Right renal cortex interstitium (tissue), 3 donors: ENCODE results near the gene MYMX. TPM values are rescaled to one million over a fixed set of nuclear protein-coding genes. Genes with fewer than 3 reads are reported as not detected.

Experiments used
- DNase-seq, 3 donors: peaks; one replicate each; pipeline ENCODE4 v3.0.0-alpha.2; 2013; ENCODE audit warnings: low read depth in 3 of 3, low spot score in 2 of 3
- polyA plus RNA-seq, 3 donors: library from polyadenylated mRNA; unstranded; fragments of 120-200 nt; gene quantifications; one replicate each; pipeline ENCODE4 v1.2.1, GENCODE V29; 2013; ENCODE audit not compliant: insufficient read length in 3 of 3

MYMX gene
- polyA plus RNA-seq, 3 donors: 0.42 to 0.85 (median 0.65) TPM

DNA sequence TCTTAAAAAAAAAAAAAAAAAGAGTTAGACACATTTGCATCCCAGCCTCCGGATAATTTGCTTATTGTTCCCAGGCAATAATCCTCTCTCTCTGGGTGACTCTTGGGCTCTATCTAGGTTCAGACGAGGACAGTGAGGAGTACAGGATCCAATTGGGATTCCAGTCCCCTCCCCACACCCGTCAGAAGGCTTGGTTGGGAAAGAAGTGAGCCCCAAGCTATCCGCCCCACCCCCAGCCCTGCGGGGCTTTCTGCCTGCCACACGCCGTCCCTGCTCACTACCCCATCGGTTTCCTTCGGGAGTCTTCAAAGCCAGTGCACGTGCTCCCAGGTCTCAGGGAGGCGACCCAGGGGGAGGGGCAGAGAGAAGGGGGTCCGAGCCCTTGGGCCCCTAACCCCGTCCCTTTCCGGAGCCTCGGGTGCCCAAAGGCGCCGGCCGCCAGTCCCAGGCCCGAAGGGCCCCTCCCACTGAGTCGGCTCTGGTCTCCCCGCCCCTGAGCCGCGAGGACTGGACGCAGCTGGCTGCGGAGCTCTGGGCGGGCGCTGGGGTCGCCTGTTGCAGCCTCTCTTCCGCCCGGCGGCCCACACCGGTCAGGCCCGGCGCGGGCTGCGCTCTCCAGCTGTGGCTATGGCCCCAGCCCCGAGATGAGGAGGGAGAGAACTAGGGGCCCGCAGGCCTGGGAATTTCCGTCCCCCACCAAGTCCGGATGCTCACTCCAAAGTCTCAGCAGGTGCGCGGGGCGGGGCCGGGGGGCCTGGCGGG lies 2.5 kb downstream of the MYMX start:
- peak in 2 of 3 donors; percentile 77 to 83 for DNase-seq

GRCh38 chr6:44219815-44220784 lies 3.4 kb downstream of the MYMX start:
- DNase-seq: no peak

DNA sequence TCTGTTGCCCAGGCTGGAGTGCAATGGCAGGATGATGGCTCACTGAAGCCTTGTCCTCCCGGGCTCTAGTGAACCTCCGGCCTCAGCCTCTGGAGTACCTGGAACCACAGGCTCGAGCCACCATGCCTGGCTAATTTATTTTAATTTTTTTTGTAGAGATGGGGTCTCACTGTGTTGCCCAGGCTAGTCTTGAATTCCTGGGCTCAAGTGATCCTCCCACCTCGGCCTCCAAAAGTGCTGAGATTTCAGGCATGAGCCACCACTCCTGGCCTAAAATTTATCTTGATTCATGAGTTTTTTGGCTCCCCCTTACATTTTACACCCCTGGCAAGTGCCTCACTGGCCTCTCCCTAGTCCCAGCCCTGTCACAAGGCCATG lies 4.2 kb downstream of the MYMX start:
- DNase-seq: no peak

DNA sequence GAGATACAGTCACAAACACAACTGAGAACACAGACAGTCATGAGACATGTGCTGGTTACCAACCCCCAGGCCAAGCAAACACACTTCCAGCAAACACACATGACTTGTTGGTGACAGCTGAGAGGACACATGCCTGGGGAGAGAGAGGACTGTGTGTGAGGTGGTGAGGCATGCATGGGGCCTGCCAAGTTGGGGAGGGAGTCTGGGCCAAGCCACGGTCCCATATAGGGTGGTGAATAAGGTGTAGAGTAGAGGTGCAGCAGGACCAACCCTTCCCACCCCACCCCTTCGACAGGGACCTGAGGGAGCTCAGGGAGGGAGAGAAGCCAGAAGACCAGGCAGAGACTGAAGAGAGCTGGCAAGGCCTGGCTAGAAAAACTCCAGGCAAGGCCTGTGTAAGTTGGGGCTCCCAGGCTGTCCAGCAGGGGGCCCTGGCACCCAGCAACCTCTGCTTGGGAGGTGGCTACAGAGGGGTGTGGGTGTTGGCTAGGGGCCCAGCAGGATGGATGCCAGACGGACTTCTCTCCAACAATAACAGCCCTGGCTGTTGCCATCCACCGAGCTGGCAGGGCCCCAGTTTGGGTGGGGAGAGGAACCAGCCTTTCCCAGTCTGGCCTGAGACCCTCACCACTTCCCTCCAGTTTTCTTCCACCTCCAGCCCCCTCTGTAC lies 4.7 kb downstream of the MYMX start:
- no peak for DNase-seq

GRCh38 chr6:44221961-44222335 lies 5.2 kb downstream of the MYMX start:
- DNase-seq: no peak

- DNase-seq: no peak
These were observed 6.0 kb downstream of the MYMX start for GRCh38 chr6:44222486-44223318.

DNA sequence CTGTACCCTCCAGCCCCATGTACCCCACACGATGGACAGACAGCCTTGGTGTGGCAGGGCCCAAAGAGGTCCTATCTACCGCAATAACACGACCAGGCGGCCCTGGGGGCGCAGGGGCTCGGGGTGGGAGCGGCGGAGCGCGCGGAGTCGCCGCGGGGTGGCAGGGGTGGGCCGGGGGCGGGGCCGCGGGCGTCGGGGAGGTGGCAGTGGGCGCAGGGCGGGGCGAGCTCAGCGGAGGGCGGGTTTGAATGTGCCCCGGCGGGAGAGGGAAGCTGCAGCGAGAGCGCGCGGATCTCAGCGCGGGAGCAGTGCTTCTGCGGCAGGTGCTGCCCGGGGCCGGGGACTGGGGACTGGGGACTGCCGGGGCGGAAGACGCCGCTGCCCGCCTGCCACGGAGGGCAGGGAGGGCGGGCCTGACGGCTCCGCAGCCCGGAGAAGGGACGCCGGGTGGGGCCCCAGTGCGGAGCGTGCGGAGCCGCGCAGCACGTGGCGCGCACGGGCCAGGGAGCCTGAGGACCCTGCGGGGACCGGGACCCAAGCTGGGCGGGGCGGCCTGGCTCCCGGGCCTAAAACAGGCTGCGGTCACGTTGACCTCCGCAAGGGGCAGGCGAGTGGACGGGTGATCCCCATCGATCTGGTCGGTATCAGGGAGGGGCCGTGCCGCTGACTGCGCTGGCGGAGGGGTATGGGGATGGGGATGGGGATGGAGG lies 6.7 kb downstream of the MYMX start, which contains the start of gene SLC29A1:
Gene SLC29A1, plus strand, starts transcription at position 277 of the 710 bp plus-strand sequence. CDS start 3,719 bp downstream, outside the sequence.
- DNase-seq: no peak

- no peak for DNase-seq
These were observed 7.6 kb downstream of the MYMX start for GRCh38 chr6:44224029-44224964.

DNA sequence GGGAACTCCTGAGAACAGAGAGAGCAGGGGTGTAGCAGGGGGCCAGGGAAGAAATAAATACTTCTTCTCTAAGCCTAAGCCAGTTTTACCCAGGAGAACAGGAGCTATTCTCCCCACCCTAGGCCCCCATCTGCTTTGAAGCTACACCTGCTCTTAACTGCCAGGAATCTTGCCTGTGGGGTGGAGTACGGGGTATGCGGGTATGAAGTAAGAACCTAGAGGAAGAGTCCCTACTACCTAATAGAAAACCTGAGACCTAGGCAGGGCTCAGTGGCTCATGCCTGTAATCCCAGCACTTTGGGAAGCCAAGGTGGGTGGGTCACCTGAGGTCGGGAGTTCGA lies 8.2 kb downstream of the MYMX start:
- no peak for DNase-seq

DNA sequence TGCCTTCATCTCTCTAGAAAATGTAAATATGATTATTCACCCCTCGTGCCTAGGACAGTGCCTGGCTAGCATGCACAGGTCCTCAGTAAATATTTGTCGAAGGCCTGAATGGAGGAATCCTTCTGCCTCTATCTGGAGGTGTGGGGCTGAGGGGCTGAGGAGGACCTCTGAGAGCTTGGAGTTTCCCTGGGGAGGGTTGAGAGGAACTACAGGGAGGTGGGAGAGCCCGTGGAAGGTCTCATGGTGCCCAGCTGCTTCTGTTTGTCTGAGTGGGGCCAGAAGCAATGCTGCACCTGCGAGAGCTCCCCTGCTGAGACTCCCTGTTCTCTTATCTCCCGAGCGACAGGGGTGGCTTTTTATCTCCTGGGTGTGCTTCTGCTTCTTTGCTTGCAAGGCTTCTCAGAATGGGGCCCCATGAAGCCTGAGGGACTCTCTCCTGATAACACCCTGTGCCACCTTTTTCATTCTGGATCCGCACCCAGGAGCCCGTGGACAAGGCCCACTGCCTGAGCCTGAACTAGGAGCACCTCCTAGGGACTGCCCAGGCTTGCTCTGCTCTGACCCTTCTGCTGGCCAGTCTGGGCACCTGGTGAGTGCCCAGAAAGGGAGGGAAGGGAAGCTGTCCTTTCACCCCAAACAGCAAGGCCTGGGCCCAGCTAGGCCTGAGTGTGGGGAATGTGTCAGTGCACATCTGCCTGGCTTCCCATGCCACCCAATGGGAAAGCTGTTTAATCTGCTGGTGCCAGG lies 9.0 kb downstream of the MYMX start:
- DNase-seq: no peak

DNA sequence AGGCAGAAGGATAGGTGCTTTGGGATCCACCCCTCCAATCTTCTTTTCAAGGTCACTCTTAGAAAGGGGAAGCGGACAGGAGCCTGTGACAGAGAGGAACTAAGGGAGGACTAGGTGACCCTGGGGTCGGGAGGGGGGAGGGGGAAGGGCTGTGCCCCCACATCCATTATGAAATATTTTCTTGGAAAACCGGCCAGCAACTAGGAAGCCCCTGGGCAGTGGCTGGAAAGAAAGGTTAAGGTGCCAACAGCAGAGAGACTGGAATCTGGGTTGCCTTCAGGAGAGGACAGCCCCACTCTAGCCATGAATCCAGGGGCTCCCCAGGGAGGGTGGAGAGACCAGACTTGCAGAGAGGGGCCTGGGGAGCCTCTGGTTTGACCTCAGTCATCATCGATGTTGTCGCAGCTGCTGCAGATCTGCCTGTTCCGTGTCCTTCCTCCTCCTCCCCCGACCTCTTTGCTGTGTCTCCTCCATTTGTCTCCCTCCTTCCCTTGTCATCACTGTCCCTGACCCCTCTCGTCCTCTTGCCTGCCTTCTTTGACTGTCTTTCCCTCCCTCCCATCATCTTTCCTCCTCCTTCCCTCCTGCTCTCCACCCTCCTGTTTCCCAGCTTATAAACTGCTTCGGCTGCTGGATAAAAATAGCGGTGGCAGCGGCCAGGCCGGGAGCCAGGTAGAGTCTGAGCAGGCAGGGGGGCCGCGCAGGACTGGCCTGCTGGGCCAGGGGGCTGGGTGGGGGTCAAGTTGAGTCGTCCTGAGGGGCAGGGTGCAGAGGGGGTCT lies 9.8 kb downstream of the MYMX start:
- DNase-seq: no peak

- no peak for DNase-seq
These were observed 10.5 kb downstream of the MYMX start for GRCh38 chr6:44227148-44227793.

DNA sequence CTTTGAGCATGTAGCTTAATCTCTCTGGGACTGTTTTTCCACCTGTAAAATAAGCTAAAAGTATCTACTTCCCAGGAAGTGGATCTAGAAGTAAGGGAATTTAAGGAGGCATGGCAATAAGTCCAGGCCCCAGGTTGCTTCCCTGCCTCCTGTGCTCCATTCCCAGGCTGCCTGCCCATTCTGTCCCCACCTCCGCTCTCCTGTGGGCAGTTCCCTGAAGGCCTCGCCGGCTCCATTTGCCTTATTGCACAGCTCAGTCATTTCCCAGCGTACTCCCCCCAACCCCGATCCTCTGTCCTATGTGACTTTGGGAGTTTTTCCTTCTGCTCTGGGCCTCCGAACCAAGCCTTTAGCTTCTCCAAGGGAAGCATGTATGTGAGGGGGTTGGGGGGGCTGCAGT lies 11.3 kb downstream of the MYMX start:
- DNase-seq: no peak

DNA sequence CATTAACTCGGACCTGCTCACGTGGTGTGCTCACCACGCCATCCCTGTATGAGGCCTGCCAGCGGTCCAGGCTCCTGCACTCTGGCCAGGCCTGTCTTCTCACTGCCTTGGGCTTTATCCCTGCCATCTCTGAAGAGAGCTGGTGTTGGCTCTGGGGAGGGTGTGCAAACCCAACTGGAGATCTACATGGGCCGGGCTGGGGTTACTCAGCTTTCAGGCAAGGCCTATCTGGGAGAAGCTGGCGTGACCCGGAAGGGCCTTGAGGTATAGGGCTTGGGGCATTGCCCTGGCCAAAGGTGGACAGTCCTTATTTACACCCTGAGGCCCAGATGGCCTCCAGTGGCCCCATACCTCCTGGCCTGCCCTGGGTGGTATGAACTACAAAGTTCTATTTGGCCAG lies 11.7 kb downstream of the MYMX start:
- DNase-seq: no peak

- no peak for DNase-seq
These were observed 12.1 kb downstream of the MYMX start for GRCh38 chr6:44228836-44229235.

DNA sequence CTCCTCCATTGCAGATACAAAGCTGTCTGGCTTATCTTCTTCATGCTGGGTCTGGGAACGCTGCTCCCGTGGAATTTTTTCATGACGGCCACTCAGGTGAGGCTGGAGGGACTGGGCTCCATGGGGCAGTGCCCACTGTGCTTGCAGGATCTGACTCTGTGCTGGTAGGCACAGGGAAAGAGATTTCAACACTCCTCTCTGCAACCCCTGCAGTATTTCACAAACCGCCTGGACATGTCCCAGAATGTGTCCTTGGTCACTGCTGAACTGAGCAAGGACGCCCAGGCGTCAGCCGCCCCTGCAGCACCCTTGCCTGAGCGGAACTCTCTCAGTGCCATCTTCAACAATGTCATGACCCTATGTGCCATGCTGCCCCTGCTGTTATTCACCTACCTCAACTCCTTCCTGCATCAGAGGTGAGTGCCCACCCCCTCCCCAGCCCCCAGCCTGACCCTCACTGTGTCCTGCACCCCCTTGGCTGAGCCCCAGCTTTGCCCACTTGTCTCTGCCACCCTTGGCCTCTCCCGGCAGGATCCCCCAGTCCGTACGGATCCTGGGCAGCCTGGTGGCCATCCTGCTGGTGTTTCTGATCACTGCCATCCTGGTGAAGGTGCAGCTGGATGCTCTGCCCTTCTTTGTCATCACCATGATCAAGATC lies 12.8 kb downstream of the MYMX start:
- DNase-seq: no peak
